OCI-LY7 (cell line): ENCODE measurements around the gene TBC1D19. TPM values are rescaled to one million over a fixed set of nuclear protein-coding genes. Genes with fewer than 3 reads are reported as not detected.

Source experiments
- BruUV-seq: library from RNA; stranded (reverse); fragments of 400-500 nt; replicated peaks from 2 replicates; lab custom pipeline; 2021; lab: Mats Ljungman, UMichigan
- CTCF ChIA-PET: fragments of 300-600 bp; sonication (Branson Sonifier 250); formaldehyde crosslinking; loops from one replicate; lab custom pipeline; 2022; ENCODE audit warnings: antibody characterized with exemption; ENCODE audit not compliant: unreplicated experiment; lab: Charles Lee
- POLR2A ChIA-PET: fragments of 300-600 bp; sonication (Branson Sonifier 250); formaldehyde crosslinking; loops from one replicate; lab custom pipeline; 2022; ENCODE audit warnings: antibody characterized with exemption; lab: Charles Lee
- DNase-seq: peaks from one replicate; pipeline ENCODE4 v3.0.0-alpha.2; 2015; ENCODE audit warnings: low spot score
- H2AFZ ChIP-seq: fragments of 200-600 bp; sonication (generic), shearing (Covaris generic); 2 replicates; pipeline ENCODE4 v1.6.1; 2014; ENCODE audit warnings: mild to moderate bottlenecking, antibody characterized with exemption, low read length, moderate library complexity
- H3K27ac ChIP-seq: fragments of 200-600 bp; sonication (generic); 2 replicates; pipeline ENCODE4 v1.5.1; 2014; ENCODE audit warnings: mixed run types, low read depth, mild to moderate bottlenecking, moderate library complexity, low read length, inconsistent platforms; ENCODE audit not compliant: poor library complexity, severe bottlenecking
- H3K36me3 ChIP-seq: fragments of 200-600 bp; sonication (generic); 2 replicates; pipeline ENCODE4 v1.6.1; 2014; ENCODE audit warnings: mild to moderate bottlenecking, antibody characterized with exemption, low read length, moderate library complexity, mixed read lengths; ENCODE audit not compliant: insufficient read depth
- H3K4me1 ChIP-seq: fragments of 200-600 bp; sonication (generic); 2 replicates; pipeline ENCODE4 v1.5.1; 2014; ENCODE audit warnings: mild to moderate bottlenecking, low read length; ENCODE audit not compliant: insufficient read depth, poor library complexity, severe bottlenecking
- H3K4me2 ChIP-seq: fragments of 200-600 bp; sonication (generic); 2 replicates; pipeline ENCODE4 v1.6.1; 2014; ENCODE audit warnings: mild to moderate bottlenecking, low read length
- H3K4me3 ChIP-seq: fragments of 200-600 bp; sonication (generic); 2 replicates; pipeline ENCODE4 v1.5.1; 2014; ENCODE audit warnings: mild to moderate bottlenecking, low read depth, low read length; ENCODE audit not compliant: poor library complexity, severe bottlenecking
- H3K79me2 ChIP-seq: fragments of 200-600 bp; sonication (generic); 2 replicates; pipeline ENCODE4 v1.6.1; 2016; ENCODE audit warnings: low read depth, mild to moderate bottlenecking, low read length, moderate library complexity, mixed read lengths; ENCODE audit not compliant: insufficient read depth
- H3K9me2 ChIP-seq: fragments of 200-600 bp; sonication (generic); 2 replicates; pipeline ENCODE4 v1.6.1; 2016; ENCODE audit warnings: mild to moderate bottlenecking, low read length, mixed read lengths; ENCODE audit not compliant: insufficient read depth
- H3K9me3 ChIP-seq: fragments of 200-600 bp; sonication (generic); 2 replicates; pipeline ENCODE4 v1.6.1; 2014; ENCODE audit warnings: mild to moderate bottlenecking, mixed run types, low read length, mixed read lengths
- H4K20me1 ChIP-seq: fragments of 200-600 bp; sonication (generic); 2 replicates; pipeline ENCODE4 v1.6.1; 2014; ENCODE audit warnings: mild to moderate bottlenecking, antibody characterized with exemption, low read length, moderate library complexity, mixed read lengths; ENCODE audit not compliant: insufficient read depth
- EZH2phosphoT487 ChIP-seq: fragments of 200-600 bp; sonication (generic); IDR thresholded peaks from 2 replicates; pipeline ENCODE4 v1.6.1; 2018; ENCODE audit warnings: low read depth, borderline replicate concordance, mild to moderate bottlenecking, mixed run types, antibody characterized with exemption, low read length, moderate library complexity, mixed read lengths
- intact Hi-C: fragments of 100-400 bp; cut with micrococcal nuclease; formaldehyde crosslinking; loops from one replicate; pipeline ENCODE4 v1.10.0; 2022; ENCODE audit not compliant: unreplicated experiment
- total RNA-seq, 2 experiments: library from RNA; depleted of rRNA in 1 of 2; stranded (reverse); fragments of >200 nt in 1 of 2; shearing (Covaris generic) in 1 of 2; gene quantifications; 2 replicates each; pipeline ENCODE4 v1.2.3, GENCODE V29; 2014 to 2022
- TF ChIP-seq, protein P1 (sequence below): fragments of 200-600 bp; sonication (generic); conservative IDR thresholded peaks from 2 replicates; pipeline ENCODE4 v1.5.1; 2014; ENCODE audit warnings: mild to moderate bottlenecking, antibody characterized with exemption, low read length, moderate library complexity, mixed read lengths

Gene TBC1D19
- total RNA-seq, 2 experiments from 2014 or later, result 10.1 to 11.0 TPM

- Histone ChIP-seq H3K4me3 (no peak overlapping the region), H3K4me1 (no peaks in the 10 kb centered on the region), H3K9me2 (no peaks in the 10 kb centered on the region), H3K9me3 (no peaks in the 10 kb centered on the region), H3K4me2 (no peak overlapping the region), H3K27ac (no peak overlapping the region), H4K20me1 (no peaks in the 10 kb centered on the region), H3K79me2 (no peaks in the 10 kb centered on the region), H3K36me3 (no peaks in the 10 kb centered on the region; the same call in 1 of the 2 replicates), H2AFZ (no peak overlapping the region)
- POLR2A ChIA-PET, result interaction anchor here (0.6 to 1.3 kb wide), 2 partner anchors 15 to 34 kb away, joined by 3 read pairs; no protein-coding TSS in a partner anchor
- DNase-seq, result no peak
- no TSS peak for BruUV-seq
- CTCF ChIA-PET, result no interaction called here
- intact Hi-C loops, result no loop called here
- no peak for TF ChIP-seq EZH2phosphoT487
- TF ChIP-seq, protein P1, sequence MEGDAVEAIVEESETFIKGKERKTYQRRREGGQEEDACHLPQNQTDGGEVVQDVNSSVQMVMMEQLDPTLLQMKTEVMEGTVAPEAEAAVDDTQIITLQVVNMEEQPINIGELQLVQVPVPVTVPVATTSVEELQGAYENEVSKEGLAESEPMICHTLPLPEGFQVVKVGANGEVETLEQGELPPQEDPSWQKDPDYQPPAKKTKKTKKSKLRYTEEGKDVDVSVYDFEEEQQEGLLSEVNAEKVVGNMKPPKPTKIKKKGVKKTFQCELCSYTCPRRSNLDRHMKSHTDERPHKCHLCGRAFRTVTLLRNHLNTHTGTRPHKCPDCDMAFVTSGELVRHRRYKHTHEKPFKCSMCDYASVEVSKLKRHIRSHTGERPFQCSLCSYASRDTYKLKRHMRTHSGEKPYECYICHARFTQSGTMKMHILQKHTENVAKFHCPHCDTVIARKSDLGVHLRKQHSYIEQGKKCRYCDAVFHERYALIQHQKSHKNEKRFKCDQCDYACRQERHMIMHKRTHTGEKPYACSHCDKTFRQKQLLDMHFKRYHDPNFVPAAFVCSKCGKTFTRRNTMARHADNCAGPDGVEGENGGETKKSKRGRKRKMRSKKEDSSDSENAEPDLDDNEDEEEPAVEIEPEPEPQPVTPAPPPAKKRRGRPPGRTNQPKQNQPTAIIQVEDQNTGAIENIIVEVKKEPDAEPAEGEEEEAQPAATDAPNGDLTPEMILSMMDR, result no peak
Observed at GRCh38 chr4:26707342-26707741, 123.5 kb downstream of the TBC1D19 start.

- no peak overlapping the region for H3K4me2 ChIP-seq
- no peak for DNase-seq
- no peaks in the 10 kb centered on the region; the same call in 1 of the 2 replicates for H3K36me3 ChIP-seq
- H3K27ac ChIP-seq, result no peak overlapping the region
- H3K4me3 ChIP-seq, result no peak overlapping the region
- BruUV-seq, result no TSS peak
- no peaks in the 10 kb centered on the region for H4K20me1 ChIP-seq
- no peaks in the 10 kb centered on the region for H3K9me3 ChIP-seq
- no peak overlapping the region for H2AFZ ChIP-seq
- CTCF ChIA-PET, result no interaction called here
- no peaks in the 10 kb centered on the region for H3K9me2 ChIP-seq
- intact Hi-C loops, result no loop called here
- no peaks in the 10 kb centered on the region for H3K79me2 ChIP-seq
- POLR2A ChIA-PET, result interaction anchor here (1.1 kb wide), 1 partner anchor 34 kb away, joined by 3 read pairs; no protein-coding TSS in a partner anchor
- TF ChIP-seq, protein P1, result no peak
- TF ChIP-seq EZH2phosphoT487, result no peak
- H3K4me1 ChIP-seq, result no peaks in the 10 kb centered on the region
Observed at GRCh38 chr4:26709246-26709645, 125.4 kb downstream of the TBC1D19 start.

GRCh38 chr4:26713563-26714151, 129.8 kb downstream of the TBC1D19 start:
- Histone ChIP-seq H3K79me2 (no peaks in the 10 kb centered on the region), H4K20me1 (no peaks in the 10 kb centered on the region), H3K4me1 (peaks cover 5% of the 10 kb centered on the region), H3K4me2 (no peak overlapping the region), H2AFZ (no peak overlapping the region), H3K36me3 (no peaks in the 10 kb centered on the region; the same call in 1 of the 2 replicates), H3K9me3 (no peaks in the 10 kb centered on the region), H3K27ac (no peak overlapping the region), H3K4me3 (no peak overlapping the region), H3K9me2 (no peaks in the 10 kb centered on the region)
- TF ChIP-seq EZH2phosphoT487, result no peak
- TF ChIP-seq, protein P1, result no peak
- intact Hi-C loops, result no loop called here
- DNase-seq, result no peak
- POLR2A ChIA-PET, result interaction anchor here (0.6 kb wide), 1 partner anchor 215 kb away, joined by 4 read pairs; no protein-coding TSS in a partner anchor
- no TSS peak for BruUV-seq
- CTCF ChIA-PET, result no interaction called here
